ENCODE results near the gene E2F6. TPM values are rescaled to one million over a fixed set of nuclear protein-coding genes. Genes with fewer than 3 reads are reported as not detected.

E2F6 gene
- total RNA-seq, 4 donors from 2014 or later: 17.2 to 30.2 (median 22.9) TPM

DNA sequence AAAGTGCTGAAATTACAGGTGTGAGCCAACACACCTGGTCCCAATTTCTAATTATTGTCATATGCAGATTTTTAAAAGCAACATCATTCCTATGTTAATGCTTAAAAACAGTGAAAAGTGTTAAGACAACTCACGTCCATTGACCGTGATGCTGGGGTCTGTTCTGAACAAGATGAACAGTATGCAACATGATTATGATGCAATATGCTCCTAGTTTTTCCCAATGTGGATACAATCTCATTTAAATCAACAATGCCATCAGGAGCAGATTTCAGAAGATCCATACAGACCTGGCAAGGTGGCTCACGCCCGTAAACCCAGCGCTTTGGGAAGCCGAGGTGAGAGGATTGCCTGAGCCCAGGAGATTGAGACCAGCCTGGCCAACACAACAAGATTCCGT, 31.5 kb downstream of the E2F6 start:
- TF ChIP-seq, protein P1, sequence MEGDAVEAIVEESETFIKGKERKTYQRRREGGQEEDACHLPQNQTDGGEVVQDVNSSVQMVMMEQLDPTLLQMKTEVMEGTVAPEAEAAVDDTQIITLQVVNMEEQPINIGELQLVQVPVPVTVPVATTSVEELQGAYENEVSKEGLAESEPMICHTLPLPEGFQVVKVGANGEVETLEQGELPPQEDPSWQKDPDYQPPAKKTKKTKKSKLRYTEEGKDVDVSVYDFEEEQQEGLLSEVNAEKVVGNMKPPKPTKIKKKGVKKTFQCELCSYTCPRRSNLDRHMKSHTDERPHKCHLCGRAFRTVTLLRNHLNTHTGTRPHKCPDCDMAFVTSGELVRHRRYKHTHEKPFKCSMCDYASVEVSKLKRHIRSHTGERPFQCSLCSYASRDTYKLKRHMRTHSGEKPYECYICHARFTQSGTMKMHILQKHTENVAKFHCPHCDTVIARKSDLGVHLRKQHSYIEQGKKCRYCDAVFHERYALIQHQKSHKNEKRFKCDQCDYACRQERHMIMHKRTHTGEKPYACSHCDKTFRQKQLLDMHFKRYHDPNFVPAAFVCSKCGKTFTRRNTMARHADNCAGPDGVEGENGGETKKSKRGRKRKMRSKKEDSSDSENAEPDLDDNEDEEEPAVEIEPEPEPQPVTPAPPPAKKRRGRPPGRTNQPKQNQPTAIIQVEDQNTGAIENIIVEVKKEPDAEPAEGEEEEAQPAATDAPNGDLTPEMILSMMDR (IDR thresholded peaks at IDR 0.05; ENCODE audit: low read depth): no peak

DNA sequence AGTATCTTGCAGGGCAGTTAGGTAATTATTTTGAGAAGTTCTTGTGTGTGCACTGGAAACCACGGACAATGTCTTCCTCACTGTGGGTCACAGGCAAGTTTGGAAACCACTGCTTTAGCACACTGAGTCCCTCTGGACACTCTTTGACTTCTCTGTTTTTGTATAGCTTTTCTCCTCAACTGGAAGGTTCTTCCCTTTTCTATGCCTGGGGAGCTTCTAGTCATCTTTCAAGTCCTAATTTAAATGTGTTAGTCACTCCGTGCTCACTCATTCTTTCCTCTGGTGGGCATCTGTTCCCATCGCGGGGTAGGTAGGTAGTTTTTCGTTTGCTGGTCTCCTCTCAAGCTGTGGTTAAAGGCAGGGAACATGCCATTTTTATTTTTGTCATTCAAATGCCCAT, 32.1 kb downstream of the E2F6 start:
- TF ChIP-seq, protein P1 (IDR thresholded peaks at IDR 0.05; ENCODE audit: low read depth): no peak

DNA sequence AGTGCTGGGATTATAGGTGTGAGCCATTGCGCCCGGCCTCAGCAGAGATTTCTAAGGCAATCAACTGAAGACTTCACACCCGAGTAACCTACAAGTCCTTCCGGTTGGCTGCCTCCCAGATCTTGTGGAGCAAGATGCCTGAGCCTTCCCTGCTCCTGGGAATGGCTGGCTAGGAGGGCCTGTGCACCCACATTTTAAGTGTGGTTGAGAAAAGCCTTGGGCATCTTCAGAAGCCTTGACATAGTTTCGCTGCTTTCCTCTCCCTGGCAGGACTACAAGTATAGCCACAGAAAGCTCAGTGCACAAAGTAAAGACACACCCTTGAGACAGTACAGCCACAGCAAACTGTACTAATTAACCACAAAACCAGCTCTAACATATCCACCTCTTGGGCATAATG, 35.2 kb downstream of the E2F6 start:
- TF ChIP-seq, protein P1 (IDR thresholded peaks at IDR 0.05; ENCODE audit: low read depth): no peak

DNA sequence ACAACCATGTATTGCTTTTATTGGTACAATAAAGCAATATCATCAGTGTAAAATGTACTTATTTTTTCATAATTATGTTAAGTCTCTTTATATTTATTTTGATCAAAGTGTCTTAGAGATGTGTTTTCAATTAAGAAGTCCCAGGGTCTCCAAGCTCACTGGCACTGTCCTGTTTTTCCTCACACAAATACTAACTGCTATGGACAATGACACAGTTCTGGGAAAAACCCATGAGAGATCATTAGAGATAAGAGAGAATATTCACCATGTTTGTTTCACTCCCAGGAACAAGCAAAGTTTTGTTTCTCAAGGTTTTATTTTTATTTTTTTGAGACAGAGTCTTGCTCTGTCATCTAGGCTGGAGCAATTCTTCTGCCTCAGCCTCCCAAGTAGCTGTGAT, 38.7 kb downstream of the E2F6 start:
- TF ChIP-seq, protein P1 (IDR thresholded peaks at IDR 0.05; ENCODE audit: low read depth): no peak

DNA sequence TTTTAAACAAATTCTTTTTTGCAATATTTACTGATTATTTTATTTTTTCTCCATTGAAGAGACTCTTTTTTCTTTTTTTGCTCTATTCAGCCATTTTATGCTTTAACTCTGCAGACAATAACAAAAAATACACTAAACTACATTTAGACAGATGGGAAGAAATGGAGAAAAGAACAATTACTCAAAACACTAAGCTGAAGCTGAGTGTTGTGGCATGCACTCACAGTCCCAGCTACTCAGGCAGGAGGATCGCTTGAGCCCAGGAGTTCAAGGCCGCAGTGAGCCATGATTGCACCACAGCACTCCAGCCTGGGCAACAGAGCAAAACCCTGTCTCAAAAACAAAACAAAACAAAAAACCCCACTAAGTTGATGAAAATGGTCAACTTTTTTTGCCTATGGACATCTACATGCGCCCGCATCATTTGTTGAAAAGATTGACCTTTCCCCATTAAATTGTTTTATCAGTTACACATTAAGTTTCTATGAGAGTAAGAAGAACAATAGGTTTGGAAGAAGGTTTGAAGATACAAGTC, 43.0 kb downstream of the E2F6 start:
- TF ChIP-seq, protein P1 (IDR thresholded peaks at IDR 0.05; ENCODE audit: low read depth): no peak

DNA sequence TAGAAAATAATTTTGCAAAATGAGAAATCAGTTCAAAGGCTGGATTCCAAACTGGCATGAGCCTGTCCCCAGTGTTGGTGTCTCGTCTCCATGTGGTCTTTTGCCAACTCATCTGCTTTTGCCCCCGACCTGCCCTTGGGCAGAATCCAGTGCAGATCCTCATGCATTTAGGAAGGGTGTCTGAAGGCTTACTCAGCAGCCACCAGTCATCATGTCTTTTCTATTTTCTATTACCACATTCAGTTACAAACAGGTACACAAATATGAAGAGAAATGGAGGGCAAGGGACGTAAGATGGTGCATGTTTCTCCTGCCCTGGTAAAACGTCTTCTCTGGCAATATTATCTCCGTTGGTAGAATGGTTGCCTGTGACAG, 43.5 kb downstream of the E2F6 start:
- TF ChIP-seq, protein P1 (IDR thresholded peaks at IDR 0.05; ENCODE audit: low read depth): no peak

DNA sequence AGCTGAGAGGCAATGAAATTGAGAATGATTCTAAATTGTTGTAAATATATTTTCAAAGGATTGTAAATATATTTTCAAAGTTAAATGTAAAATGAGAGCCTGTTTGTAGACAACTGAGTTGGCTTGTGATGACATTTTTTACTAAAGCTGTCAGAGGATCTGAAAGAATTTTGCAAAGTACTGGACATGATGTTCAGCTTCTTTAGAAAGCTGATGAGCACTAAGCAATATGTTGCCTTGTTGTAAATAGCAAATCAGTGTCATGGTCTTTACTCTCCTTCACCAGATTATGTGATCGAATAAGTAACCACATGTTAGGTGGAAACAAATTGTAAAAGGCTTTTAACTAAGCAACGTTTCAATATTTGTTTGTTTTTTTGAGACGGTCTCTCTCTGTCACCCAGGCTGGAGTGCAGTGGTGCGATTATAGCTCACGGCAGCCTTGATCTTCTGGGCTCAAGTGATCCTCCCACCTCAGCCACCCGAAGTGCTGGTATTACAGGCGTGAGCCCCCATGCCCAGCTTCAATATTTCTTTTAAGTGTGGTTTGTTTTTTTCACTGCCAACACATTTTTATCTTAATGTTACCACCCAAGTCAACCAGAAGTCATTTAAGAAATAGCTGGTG, 44.0 kb downstream of the E2F6 start:
- TF ChIP-seq, protein P1 (IDR thresholded peaks at IDR 0.05; ENCODE audit: low read depth): no peak

Measured in subcutaneous adipose tissue (tissue), 4 donors.